ENCODE results near the gene IQCH. TPM values are rescaled to one million over a fixed set of nuclear protein-coding genes. Genes with fewer than 3 reads are reported as not detected.
"Not testable (repeated sequence)": the region's sequence is repeated elsewhere in the genome, so short reads cannot be mapped to it uniquely, and the experiment has no call there.

Gene IQCH
- total RNA-seq, 4 donors from 2014 or later: 0.66 to 3.0 (median 2.0) TPM

- TF ChIP-seq POLR2A (IDR thresholded peaks at IDR 0.05) (no peak), CTCF (IDR thresholded peaks at IDR 0.05) (no peak), EP300 (IDR thresholded peaks at IDR 0.05) (no peak)
- WGBS, 2 donors: 89% methylated on average over 3 of the region's 3 CpGs
- no peak overlapping the region for H3K4me3 ChIP-seq
Measured at GRCh38 chr15:67244971-67245478, 9.6 kb upstream of the IQCH start.

GRCh38 chr15:67246606-67247005, 8.0 kb upstream of the IQCH start:
- peaks cover 0 to 13% (median 0%) of the 10 kb centered on the region in 4 donors for H3K4me1 ChIP-seq
- H3K36me3 ChIP-seq: peaks cover 0 to 23% (median 0%) of the 10 kb centered on the region in 3 donors
- not testable (repeated sequence) for H3K4me3 ChIP-seq; H3K9me3 ChIP-seq; DNase-seq (ENCODE audit: low spot score in 2 of 2); H3K27me3 ChIP-seq; H3K27ac ChIP-seq
- WGBS, 2 donors: 94 to 96% methylated on average over 5 of the region's 5 CpGs

More at GRCh38 chr15:67244971-67245478, 9.6 kb upstream of the IQCH start:
- Histone ChIP-seq H3K27me3 (no peaks in the 10 kb centered on the region), H3K4me1 (peaks cover 0 to 28% (median 3%) of the 10 kb centered on the region in 4 donors), H3K9me3 (peaks cover 0 to 6% (median 0%) of the 10 kb centered on the region in 4 donors), H3K36me3 (peaks cover 0 to 23% (median 0%) of the 10 kb centered on the region in 3 donors), H3K27ac (no peak overlapping the region)
- DNase-seq (ENCODE audit: low spot score in 2 of 2): no peak

GRCh38 chr15:67248011-67248505, 6.5 kb upstream of the IQCH start:
- Histone ChIP-seq H3K36me3 (peaks cover 0 to 23% (median 0%) of the 10 kb centered on the region in 3 donors), H3K4me3 (no peak overlapping the region), H3K9me3 (peaks cover 0 to 6% (median 0%) of the 10 kb centered on the region in 4 donors), H3K27ac (no peak overlapping the region), H3K4me1 (peaks cover 0 to 13% (median 4%) of the 10 kb centered on the region in 4 donors), H3K27me3 (no peaks in the 10 kb centered on the region)
- TF ChIP-seq EP300 (IDR thresholded peaks at IDR 0.05): no peak
- no peak for TF ChIP-seq CTCF (IDR thresholded peaks at IDR 0.05)
- no peak for TF ChIP-seq POLR2A (IDR thresholded peaks at IDR 0.05)
- DNase-seq (ENCODE audit: low spot score in 2 of 2): no peak

GRCh38 chr15:67249830-67250229, 4.8 kb upstream of the IQCH start:
- H3K4me3 ChIP-seq: no peak overlapping the region
- H3K4me1 ChIP-seq: peaks cover 0 to 18% (median 10%) of the 10 kb centered on the region in 4 donors
- peaks cover 0 to 18% (median 0%) of the 10 kb centered on the region in 3 donors for H3K36me3 ChIP-seq
- TF ChIP-seq POLR2A (IDR thresholded peaks at IDR 0.05): no peak
- TF ChIP-seq EP300 (IDR thresholded peaks at IDR 0.05): no peak
- no peak for TF ChIP-seq CTCF (IDR thresholded peaks at IDR 0.05)
- DNase-seq (ENCODE audit: low spot score in 2 of 2): no peak
- H3K27ac ChIP-seq: no peak overlapping the region
- no peaks in the 10 kb centered on the region for H3K27me3 ChIP-seq
- H3K9me3 ChIP-seq: peaks cover 0 to 6% (median 0%) of the 10 kb centered on the region in 4 donors

GRCh38 chr15:67251318-67251717, 3.3 kb upstream of the IQCH start:
- no peak for TF ChIP-seq EP300 (IDR thresholded peaks at IDR 0.05)
- TF ChIP-seq POLR2A (IDR thresholded peaks at IDR 0.05): no peak
- TF ChIP-seq CTCF (IDR thresholded peaks at IDR 0.05): no peak
- WGBS, 2 donors: 94% methylated on average over 5 of the region's 5 CpGs
- Histone ChIP-seq H3K27ac (no peak overlapping the region), H3K36me3 (peaks cover 0 to 9% (median 0%) of the 10 kb centered on the region in 3 donors), H3K9me3 (peaks cover 0 to 6% (median 0%) of the 10 kb centered on the region in 4 donors), H3K4me1 (peaks cover 0 to 25% (median 10%) of the 10 kb centered on the region in 4 donors), H3K27me3 (no peaks in the 10 kb centered on the region), H3K4me3 (no peak overlapping the region)
- no peak for DNase-seq (ENCODE audit: low spot score in 2 of 2)

All from tibial nerve (tissue), 4 donors.